IMR-90 (cell line): ENCODE results near the gene GGT1. TPM values are rescaled to one million over a fixed set of nuclear protein-coding genes. Genes with fewer than 3 reads are reported as not detected.

Source experiments
- ATAC-seq: fragments of 200-7000 bp; cut with Tn5 transposase; 2 replicates; pipeline ENCODE4 v1.9.1; 2020; ENCODE audit warnings: low read depth, mild to moderate bottlenecking, moderate library complexity
- BruUV-seq: library from RNA; stranded (reverse); fragments of 400-500 nt; replicated peaks from 2 replicates; lab custom pipeline; 2021; lab: Mats Ljungman, UMichigan
- CTCF ChIA-PET: fragments of 300-600 bp; formaldehyde crosslinking; extraction: SDS; loops from one replicate; lab custom pipeline; 2021; ENCODE audit warnings: antibody characterized with exemption; lab: Yijun Ruan, JAX
- POLR2A ChIA-PET: fragments of 300-600 bp; sonication (Branson Sonifier 250); formaldehyde crosslinking; loops from one replicate; lab custom pipeline; 2022; ENCODE audit warnings: antibody characterized with exemption; ENCODE audit not compliant: unreplicated experiment; lab: Charles Lee
- DNase-seq: peaks from one replicate; pipeline ENCODE4 v3.0.0; 2013
- H2AFZ ChIP-seq: replicated peaks from 2 replicates; pipeline ENCODE3; 2013; ENCODE audit warnings: low read length, mild to moderate bottlenecking; ENCODE audit not compliant: poor library complexity
- H2AK5ac ChIP-seq: 2 replicates; pipeline ENCODE4 v1.6.1; 2013; ENCODE audit warnings: low read depth, low read length, inconsistent platforms
- H2AK9ac ChIP-seq: replicated peaks from 2 replicates; pipeline ENCODE3; 2013; ENCODE audit warnings: mild to moderate bottlenecking, low read depth, low read length, moderate library complexity; ENCODE audit not compliant: poor library complexity
- H2BK120ac ChIP-seq: 2 replicates; pipeline ENCODE4 v1.6.1; 2013; ENCODE audit warnings: low read depth, low read length, inconsistent platforms
- H2BK15ac ChIP-seq: 3 replicates; pipeline ENCODE4 v1.6.1; 2013; ENCODE audit warnings: low read depth, low read length, inconsistent platforms
- H2BK20ac ChIP-seq: 2 replicates; pipeline ENCODE4 v1.6.1; 2013; ENCODE audit warnings: low read depth, mild to moderate bottlenecking, inconsistent platforms, low read length, moderate library complexity
- H2BK5ac ChIP-seq: 2 replicates; pipeline ENCODE4 v1.6.1; 2013; ENCODE audit warnings: mild to moderate bottlenecking, low read depth, low read length, inconsistent platforms; ENCODE audit not compliant: poor library complexity, severe bottlenecking
- H3K14ac ChIP-seq: replicated peaks from 2 replicates; pipeline ENCODE4 v1.6.1; 2013; ENCODE audit warnings: low read depth, low read length, inconsistent platforms
- H3K18ac ChIP-seq: 2 replicates; pipeline ENCODE4 v1.6.1; 2013; ENCODE audit warnings: low read depth, low read length, control low read depth
- H3K23ac ChIP-seq: 2 replicates; pipeline ENCODE4 v1.6.1; 2013; ENCODE audit warnings: low read depth, low read length, inconsistent platforms
- H3K27ac ChIP-seq: 2 replicates; pipeline ENCODE4 v1.5.1; 2013; ENCODE audit warnings: mild to moderate bottlenecking, control low read depth, low read length; ENCODE audit not compliant: insufficient read depth
- H3K27me3 ChIP-seq: 2 replicates; pipeline ENCODE4 v1.6.1; 2013; ENCODE audit warnings: low read length; ENCODE audit not compliant: control insufficient read depth, insufficient read depth
- H3K36me3 ChIP-seq: 2 replicates; pipeline ENCODE4 v1.6.1; 2013; ENCODE audit warnings: low read length, mixed read lengths; ENCODE audit not compliant: control insufficient read depth, insufficient read depth
- H3K4ac ChIP-seq: 2 replicates; pipeline ENCODE4 v1.6.1; 2013; ENCODE audit warnings: low read depth, low read length, inconsistent platforms
- H3K4me1 ChIP-seq: 2 replicates; pipeline ENCODE4 v1.6.1; 2013; ENCODE audit warnings: low read length, mixed read lengths; ENCODE audit not compliant: control insufficient read depth, insufficient read depth
- H3K4me2 ChIP-seq: 2 replicates; pipeline ENCODE4 v1.6.1; 2013; ENCODE audit warnings: low read depth, mild to moderate bottlenecking, control low read depth, low read length, moderate library complexity
- H3K4me3 ChIP-seq: 2 replicates; pipeline ENCODE4 v1.5.1; 2013; ENCODE audit warnings: low read depth, mild to moderate bottlenecking, control low read depth, low read length, moderate library complexity; ENCODE audit not compliant: insufficient read depth
- H3K56ac ChIP-seq: 2 replicates; pipeline ENCODE4 v1.6.1; 2013; ENCODE audit warnings: low read length, inconsistent platforms; ENCODE audit not compliant: insufficient read depth; ENCODE audit errors: extremely low read depth
- H3K79me1 ChIP-seq, 2 experiments: 2 replicates each; pipeline ENCODE4 v1.6.1; 2013; ENCODE audit warnings: low read length in 2 of 2, inconsistent platforms in 1 of 2, low read depth in 1 of 2
- H3K9ac ChIP-seq: 2 replicates; pipeline ENCODE4 v1.6.1; 2013; ENCODE audit warnings: low read depth, low read length, control low read depth
- H3K9me1 ChIP-seq: 2 replicates; pipeline ENCODE4 v1.6.1; 2013; ENCODE audit warnings: low read length, inconsistent platforms; ENCODE audit not compliant: insufficient read depth
- H3K9me3 ChIP-seq: 2 replicates; pipeline ENCODE4 v1.6.1; 2013; ENCODE audit warnings: low read length; ENCODE audit not compliant: control insufficient read depth, insufficient read depth
- H4K20me1 ChIP-seq: 2 replicates; pipeline ENCODE4 v1.6.1; 2013; ENCODE audit warnings: low read length, inconsistent platforms; ENCODE audit not compliant: insufficient read depth
- H4K5ac ChIP-seq: 2 replicates; pipeline ENCODE4 v1.6.1; 2013; ENCODE audit warnings: mild to moderate bottlenecking, low read depth, low read length, control low read depth
- H4K8ac ChIP-seq, 2 experiments: 2 replicates each; pipeline ENCODE4 v1.6.1; 2013; ENCODE audit warnings: low read depth in 2 of 2, low read length in 2 of 2, control low read depth in 1 of 2, inconsistent platforms in 1 of 2
- H4K91ac ChIP-seq: 2 replicates; pipeline ENCODE4 v1.6.1; 2013; ENCODE audit warnings: low read depth, low read length, inconsistent platforms; ENCODE audit not compliant: insufficient read depth
- CEBPB ChIP-seq: IDR thresholded peaks from 2 replicates; pipeline ENCODE4 v1.6.1; 2012; ENCODE audit warnings: low read depth, low read length, improper control_type of control experiment
- CTCF ChIP-seq: conservative IDR thresholded peaks from 2 replicates; pipeline ENCODE4 v1.5.1; 2012; ENCODE audit warnings: mild to moderate bottlenecking, low read depth, low read length, improper control_type of control experiment
- MAFK ChIP-seq: IDR thresholded peaks from 2 replicates; pipeline ENCODE4 v1.6.1; 2012; ENCODE audit warnings: low read depth, low read length, improper control_type of control experiment
- RFX5 ChIP-seq: IDR thresholded peaks from 2 replicates; pipeline ENCODE4 v1.8.0; 2012; ENCODE audit warnings: low read depth, mild to moderate bottlenecking, low read length, moderate library complexity
- WGBS, 2 experiments: methylation state at CpG; one replicate each; pipeline versions ENCODE4 v1.1.5 to v1.1.7; 2013; ENCODE audit warnings: missing lambda C conversion rate in 2 of 2; ENCODE audit not compliant: insufficient read length in 1 of 2; ENCODE audit errors: extremely low coverage in 2 of 2; 5-methylcytosine and 5-hydroxymethylcytosine counted together
- dilution Hi-C: fragments of 300-500 bp; cut with HindIII; formaldehyde crosslinking; loops from one replicate; pipeline ENCODE4 v1.14.3; 2018; ENCODE audit warnings: low sequenced_read_pairs; ENCODE audit not compliant: unreplicated experiment
- in situ Hi-C: fragments of 300-500 bp; cut with MboI; formaldehyde crosslinking; loops from 3 replicates; pipeline ENCODE4 v1.14.3; 2019; ENCODE audit warnings: low sequenced_read_pairs, inconsistent platforms, mixed read lengths
- intact Hi-C: fragments of 100-400 bp; cut with micrococcal nuclease; formaldehyde crosslinking; loops from 2 replicates; pipeline ENCODE4 v1.10.0; 2022
- polyA plus RNA-seq, 3 experiments: library from polyadenylated mRNA; depleted of rRNA; stranded (reverse); fragments of >200 nt; gene quantifications; 2 replicates each; pipeline ENCODE4 v1.2.3, GENCODE V29; 2012; ENCODE audit warnings: low replicate concordance in 1 of 3
- total RNA-seq: library from RNA; depleted of rRNA; stranded (reverse); fragments of >200 nt; gene quantifications from 2 replicates; pipeline ENCODE4 v1.2.3, GENCODE V29; 2012
- TF ChIP-seq, protein P1 (sequence below): fragments of 150-350 bp; IDR thresholded peaks from 2 replicates; pipeline ENCODE4 v1.6.1; 2017; ENCODE audit warnings: mild to moderate bottlenecking, antibody characterized with exemption, low read length, low read depth
- TF ChIP-seq, protein P2 (sequence below): fragments of 150-350 bp; IDR thresholded peaks from 2 replicates; pipeline ENCODE4 v1.6.1; 2016; ENCODE audit warnings: low read depth, mild to moderate bottlenecking, low read length, moderate library complexity, borderline replicate concordance

Gene GGT1
- total and polyA plus RNA-seq, 2 of the 4 experiments (the other 2 are of a cell fraction) = 3.4 to 7.3 TPM

DNA sequence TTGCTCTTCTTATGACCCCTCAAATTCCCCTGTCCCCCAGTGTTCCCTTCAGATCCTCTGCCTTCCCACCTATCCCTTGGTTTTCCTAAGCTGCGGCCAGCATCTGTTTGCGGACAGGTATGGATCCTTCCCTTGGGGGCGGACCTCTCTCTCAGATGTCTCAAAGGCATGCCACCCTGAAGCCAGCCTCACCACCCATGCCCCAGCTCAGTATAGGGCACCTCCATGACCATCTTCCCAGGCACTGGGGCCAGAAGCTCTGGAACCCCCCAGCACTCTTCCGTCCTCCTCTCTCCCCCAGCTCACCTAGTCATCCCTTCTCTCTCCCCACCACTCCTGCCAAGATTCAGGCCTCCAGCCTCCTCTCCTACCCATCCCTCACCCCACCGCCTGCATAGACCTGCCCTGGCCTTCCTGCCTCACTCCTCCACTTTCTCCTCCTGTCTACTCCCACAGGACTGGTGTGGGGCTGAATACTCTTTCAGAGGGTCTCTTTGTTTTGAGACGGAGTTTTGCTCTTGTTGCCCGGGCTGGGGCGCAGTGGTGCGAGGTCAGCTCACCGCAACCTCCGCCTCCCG is 12.3 kb upstream of the GGT1 start:
- Histone ChIP-seq H2AFZ (no peak overlapping the region), H3K9ac (no peak overlapping the region), H3K9me3 (no peaks in the 10 kb centered on the region), H3K4ac (no peak overlapping the region), H3K27me3 (no peaks in the 10 kb centered on the region), H3K36me3 (peaks cover 23% of the 10 kb centered on the region; the same call in 1 of the 2 replicates), H3K14ac (no peak overlapping the region), H4K20me1 (no peaks in the 10 kb centered on the region), H3K4me2 (no peak overlapping the region), H3K23ac (no peak overlapping the region), H4K8ac (no peak overlapping the region), H3K18ac (no peak overlapping the region), H3K56ac (no peak overlapping the region), H3K4me3 (no peak overlapping the region), H3K79me1 (peaks cover 0 to 8% of the 10 kb centered on the region in 2 experiments; a peak in 2 of 4 replicates), H2BK20ac (no peak overlapping the region), H4K91ac (no peak overlapping the region), H4K5ac (no peak overlapping the region), H2AK5ac (no peak overlapping the region), H3K4me1 (no peaks in the 10 kb centered on the region), H2BK15ac (no peak overlapping the region), H2BK120ac (no peak overlapping the region), H2BK5ac (no peak overlapping the region), H2AK9ac (peak overlapping the region; percentile 65), H3K27ac (no peak overlapping the region), H3K9me1 (peaks cover 11% of the 10 kb centered on the region)
- in situ Hi-C loops = no loop called here
- dilution Hi-C loops = no loop called here
- no peak for DNase-seq
- intact Hi-C loops = no loop called here
- no TSS peak for BruUV-seq
- CTCF ChIA-PET = no interaction called here
- POLR2A ChIA-PET = no interaction called here
- ATAC-seq = no peak
- no peak for TF ChIP-seq CEBPB
- TF ChIP-seq, protein P1, sequence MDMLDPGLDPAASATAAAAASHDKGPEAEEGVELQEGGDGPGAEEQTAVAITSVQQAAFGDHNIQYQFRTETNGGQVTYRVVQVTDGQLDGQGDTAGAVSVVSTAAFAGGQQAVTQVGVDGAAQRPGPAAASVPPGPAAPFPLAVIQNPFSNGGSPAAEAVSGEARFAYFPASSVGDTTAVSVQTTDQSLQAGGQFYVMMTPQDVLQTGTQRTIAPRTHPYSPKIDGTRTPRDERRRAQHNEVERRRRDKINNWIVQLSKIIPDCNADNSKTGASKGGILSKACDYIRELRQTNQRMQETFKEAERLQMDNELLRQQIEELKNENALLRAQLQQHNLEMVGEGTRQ = no peak
- TF ChIP-seq RFX5 = no peak
- TF ChIP-seq, protein P2, sequence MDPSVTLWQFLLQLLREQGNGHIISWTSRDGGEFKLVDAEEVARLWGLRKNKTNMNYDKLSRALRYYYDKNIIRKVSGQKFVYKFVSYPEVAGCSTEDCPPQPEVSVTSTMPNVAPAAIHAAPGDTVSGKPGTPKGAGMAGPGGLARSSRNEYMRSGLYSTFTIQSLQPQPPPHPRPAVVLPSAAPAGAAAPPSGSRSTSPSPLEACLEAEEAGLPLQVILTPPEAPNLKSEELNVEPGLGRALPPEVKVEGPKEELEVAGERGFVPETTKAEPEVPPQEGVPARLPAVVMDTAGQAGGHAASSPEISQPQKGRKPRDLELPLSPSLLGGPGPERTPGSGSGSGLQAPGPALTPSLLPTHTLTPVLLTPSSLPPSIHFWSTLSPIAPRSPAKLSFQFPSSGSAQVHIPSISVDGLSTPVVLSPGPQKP = no peak
- TF ChIP-seq CTCF = no peak
- TF ChIP-seq MAFK = no peak
- 96% methylated on average over 8 of the region's 12 CpGs; no CpG with 5 or more reads in 1 of the 2 experiments for WGBS, 2 experiments
